ENCODE results near the gene TBC1D17.

DNA sequence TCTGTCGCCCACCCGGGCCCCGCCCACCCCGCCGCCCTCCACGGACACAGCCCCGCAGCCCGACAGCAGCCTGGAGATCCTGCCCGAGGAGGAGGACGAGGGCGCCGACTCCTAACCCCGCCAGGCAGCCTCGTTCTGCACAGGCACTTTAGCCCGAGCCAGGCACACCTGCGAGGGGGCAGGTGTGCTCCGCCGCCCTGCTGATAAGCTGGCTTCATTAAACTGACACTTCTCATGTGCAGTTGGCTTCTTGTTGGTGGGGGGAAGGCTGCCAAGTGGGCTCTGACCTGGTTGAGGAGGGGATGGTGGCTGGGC, 11.0 kb downstream of the TBC1D17 start:
- TF ChIP-seq, protein P1, sequence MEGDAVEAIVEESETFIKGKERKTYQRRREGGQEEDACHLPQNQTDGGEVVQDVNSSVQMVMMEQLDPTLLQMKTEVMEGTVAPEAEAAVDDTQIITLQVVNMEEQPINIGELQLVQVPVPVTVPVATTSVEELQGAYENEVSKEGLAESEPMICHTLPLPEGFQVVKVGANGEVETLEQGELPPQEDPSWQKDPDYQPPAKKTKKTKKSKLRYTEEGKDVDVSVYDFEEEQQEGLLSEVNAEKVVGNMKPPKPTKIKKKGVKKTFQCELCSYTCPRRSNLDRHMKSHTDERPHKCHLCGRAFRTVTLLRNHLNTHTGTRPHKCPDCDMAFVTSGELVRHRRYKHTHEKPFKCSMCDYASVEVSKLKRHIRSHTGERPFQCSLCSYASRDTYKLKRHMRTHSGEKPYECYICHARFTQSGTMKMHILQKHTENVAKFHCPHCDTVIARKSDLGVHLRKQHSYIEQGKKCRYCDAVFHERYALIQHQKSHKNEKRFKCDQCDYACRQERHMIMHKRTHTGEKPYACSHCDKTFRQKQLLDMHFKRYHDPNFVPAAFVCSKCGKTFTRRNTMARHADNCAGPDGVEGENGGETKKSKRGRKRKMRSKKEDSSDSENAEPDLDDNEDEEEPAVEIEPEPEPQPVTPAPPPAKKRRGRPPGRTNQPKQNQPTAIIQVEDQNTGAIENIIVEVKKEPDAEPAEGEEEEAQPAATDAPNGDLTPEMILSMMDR (conservative IDR thresholded peaks at IDR 0.05; ENCODE audit: low read depth, low read length), result no peak
- no peak for TF ChIP-seq EZH2phosphoT487 (IDR thresholded peaks at IDR 0.05; ENCODE audit: borderline replicate concordance, low read length)
- TF ChIP-seq EZH2 (IDR thresholded peaks at IDR 0.05; ENCODE audit: low read length, unreplicated experiment), result no peak

Measured in PC-3 (cell line).